Stimulated activated CD8-positive, alpha-beta memory T cell treated with anti-CD3 and anti-CD28 coated beads, Interleukin-15, amount 100 ng/mL, for 4 hours (primary cell): ENCODE measurements around the gene SIK2.

Experiments
- DNase-seq, 2 donors: peaks; one replicate each; pipeline ENCODE4 v3.0.0-alpha.2; 2020; ENCODE audit warnings: low read depth in 2 of 2

SIK2 gene

DNA sequence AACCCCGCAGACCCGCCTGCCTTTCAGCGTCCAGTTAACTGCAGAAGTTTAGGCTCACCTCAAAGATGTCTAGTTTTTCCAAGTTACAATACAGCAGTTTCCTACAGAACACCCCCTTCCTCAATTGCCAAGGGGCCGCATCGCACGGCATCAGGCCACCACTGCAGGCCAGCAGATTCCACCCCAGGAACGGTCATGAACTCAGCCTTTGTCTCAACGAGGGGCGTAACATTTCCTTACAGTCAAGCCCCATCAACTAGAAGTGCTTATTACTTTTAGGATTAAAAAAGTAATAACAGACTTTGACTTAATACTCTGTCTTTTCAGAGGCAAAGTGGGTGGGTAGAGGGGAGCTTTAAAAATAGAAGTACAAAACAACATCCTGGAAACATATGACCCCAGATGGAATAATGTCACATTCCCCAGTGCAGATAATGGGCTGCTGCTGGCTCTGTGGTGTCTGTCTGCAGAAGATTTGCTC lies 127.6 kb downstream of the SIK2 start:
- no peak for DNase-seq

DNA sequence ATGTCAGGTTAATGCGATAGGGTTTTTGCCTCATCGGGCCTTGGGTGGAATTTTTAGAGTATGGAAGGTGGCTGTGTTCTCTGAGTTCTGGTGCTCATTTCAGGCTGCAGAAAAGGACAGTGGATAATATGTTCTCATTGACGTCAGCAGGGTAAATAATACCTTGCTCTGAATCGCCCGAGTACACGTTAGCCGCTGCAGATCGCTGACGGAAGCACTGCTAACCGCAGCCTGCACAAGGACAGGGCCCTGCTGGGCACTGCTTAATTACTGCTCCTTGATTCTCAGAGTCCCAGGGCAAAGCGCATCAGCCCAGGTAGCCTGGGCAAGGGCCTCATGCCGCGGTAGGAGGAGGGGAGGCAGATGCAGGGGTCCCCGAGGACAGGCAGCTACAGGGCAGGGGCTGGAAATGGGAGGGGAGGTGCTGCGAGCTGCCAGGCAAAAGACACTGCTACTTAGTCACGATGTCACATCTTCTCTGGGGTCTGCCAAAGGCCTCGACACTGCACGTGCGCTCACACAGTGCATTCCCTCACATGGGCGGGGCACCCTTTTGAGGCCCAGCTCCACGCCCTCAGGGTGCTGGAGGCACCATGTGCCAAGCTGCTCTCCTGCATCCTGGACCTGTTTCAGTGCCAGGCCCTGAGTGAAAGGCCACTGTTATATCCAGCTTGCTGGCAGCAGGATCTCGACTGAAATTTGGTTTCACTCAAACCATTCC lies 128.8 kb downstream of the SIK2 start:
- DNase-seq = no peak

DNA sequence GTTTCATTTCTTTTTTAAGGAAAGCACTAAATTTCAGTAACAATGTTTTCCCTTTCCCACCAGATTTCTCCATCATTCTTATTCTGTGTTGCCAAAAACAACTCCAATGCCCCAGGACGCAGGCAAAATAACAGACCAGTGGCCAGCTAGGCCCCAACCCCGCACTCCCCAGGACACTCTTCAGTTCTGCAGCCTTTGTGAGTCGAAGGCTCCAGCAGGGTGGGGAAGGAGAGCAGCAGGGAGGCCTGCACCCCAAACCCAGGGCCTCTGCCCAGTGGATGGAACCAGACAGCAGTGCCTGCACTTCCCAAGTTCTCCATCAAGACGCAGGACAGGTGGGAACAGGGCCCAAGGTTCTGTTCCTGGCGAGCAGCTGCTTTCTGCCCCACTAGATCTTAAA lies 129.6 kb downstream of the SIK2 start:
- no peak for DNase-seq

DNA sequence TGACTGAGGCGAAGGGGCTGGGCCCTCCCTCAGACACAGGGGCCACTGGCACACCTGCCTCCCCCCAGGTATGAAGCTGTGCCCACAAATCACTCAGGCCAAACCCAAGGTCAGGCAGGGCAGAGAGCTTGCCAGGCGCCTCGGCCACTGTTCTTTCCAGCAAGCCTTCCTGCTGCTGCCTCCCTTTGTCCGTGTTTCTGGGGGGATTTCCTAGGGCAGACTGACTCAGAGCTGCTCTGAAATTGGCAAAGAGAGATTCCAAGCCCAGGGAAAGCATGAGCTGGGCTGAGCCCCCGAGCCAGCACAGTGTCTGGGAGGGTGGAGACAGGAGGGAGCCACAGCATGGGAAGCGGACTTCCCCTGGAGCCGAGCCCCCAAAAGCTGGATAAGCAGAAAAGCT lies 130.8 kb downstream of the SIK2 start:
- no peak for DNase-seq

DNA sequence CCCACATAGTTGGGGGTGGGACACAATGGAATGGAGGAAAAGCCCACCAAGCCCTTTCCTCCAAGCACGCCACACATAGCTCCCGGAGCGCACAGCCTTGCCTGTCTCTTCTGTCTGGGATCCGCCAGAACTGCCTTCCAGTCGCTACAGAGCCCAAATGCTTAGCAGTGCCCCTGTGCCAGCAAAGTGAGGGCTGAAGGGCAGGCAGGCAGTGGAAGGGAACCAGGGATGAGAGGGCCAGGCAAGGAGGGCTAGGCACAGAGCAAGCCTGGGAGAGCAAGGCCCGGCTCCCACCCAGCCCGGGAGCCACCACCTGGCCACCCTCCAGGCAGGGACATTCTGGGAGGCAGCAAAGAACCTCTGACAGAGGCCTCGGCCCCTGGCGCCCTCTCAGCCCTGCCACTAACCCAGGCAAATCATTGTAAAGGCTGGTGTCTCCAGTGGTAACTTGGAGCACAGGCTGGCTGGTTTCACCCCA lies 131.4 kb downstream of the SIK2 start:
- DNase-seq = no peak

DNA sequence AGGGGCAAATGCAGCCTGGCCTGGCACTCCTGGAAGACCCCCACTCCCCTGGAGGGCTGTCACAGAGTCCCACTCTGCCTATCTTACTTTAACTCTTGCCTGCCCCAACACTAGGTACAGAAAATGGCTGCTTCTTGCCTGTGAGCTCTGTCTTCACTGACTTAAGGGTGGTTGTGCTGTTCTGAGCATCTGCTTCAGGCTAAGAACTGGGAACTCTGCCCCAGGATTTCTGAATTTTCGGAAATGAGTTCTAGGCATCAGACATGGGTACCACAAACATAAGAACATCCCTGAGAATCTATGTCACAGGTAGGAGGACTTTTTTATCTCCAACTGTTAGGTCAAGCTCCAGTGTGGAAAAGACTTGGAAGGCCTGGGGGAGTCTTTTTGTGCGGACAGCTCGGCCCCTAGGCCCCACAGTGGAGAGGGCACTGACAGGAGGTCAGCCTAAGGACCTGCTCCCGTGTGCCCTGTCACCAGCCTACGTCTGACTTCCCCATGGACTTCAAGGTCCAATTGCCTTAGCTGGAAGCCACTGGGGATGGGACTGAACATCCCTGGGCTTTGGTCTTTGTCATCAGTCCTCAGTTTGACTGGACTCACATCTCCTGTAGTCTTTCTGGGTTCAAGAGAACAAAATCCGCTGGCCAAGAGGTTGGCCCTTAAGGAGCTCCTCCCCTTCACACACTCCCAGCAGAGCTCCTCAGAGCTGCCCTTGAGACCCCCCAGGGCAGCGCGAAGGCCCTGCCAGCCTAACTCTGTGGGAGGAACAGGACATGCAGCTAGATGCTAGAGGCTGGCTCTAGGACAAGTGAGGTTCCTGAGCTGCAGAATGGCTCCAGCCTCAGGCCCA lies 132.1 kb downstream of the SIK2 start:
- DNase-seq = no peak

DNA sequence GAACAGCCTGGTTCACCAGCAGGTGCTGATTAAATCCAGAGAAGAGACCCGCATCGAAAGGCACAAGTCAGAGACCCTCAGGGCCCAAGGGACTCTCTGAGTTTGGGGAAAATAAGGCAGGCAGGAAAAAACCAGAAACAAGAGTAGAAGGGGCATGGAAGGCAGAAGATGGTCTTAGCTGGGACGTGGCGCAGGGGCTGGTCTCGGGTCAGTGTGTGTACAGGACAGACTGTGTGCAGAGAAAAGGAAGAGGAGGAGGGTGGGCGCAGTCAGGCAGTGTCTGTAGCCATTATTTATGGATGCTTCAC lies 132.7 kb downstream of the SIK2 start:
- no peak for DNase-seq

DNA sequence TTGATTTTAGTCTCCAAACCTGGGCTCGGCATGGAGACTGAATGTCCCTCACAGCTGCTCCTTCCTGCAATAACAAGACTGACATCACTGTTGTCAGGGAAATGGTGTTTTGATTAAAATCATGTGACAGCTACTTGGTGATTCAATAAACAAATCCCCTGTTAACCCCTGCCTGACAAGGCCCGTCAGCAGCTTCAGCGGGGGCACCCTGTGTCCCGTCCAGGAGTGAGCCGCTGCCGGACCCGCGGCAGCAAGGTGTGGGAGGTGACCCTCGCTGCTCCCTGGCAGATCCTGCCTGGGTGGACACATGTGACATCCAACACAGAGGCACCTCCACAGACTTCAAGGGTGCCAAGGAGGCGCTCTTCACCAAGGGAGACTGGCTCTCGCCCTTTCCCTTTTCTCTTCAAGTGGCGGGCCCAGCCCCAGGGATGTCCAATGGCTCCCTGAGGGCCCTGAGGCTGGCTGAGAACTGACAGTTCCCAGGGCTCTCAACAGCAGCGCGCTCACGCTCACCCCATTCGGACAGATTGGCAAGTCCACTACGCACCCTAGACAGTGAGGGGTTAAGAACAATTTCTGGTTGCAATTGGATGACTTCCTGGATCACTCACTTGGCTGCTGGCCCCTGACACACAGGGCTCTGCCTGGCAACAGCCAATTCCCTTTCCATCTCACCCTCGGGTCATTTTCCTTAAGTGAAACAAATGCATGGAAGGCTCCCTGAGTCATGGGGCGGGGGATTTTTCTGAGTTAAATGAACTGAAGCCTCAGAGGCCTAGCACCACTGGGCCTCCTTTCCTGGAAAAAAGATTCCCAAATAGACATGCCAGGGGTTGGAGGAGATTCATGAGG lies 133.2 kb downstream of the SIK2 start:
- no peak for DNase-seq

DNA sequence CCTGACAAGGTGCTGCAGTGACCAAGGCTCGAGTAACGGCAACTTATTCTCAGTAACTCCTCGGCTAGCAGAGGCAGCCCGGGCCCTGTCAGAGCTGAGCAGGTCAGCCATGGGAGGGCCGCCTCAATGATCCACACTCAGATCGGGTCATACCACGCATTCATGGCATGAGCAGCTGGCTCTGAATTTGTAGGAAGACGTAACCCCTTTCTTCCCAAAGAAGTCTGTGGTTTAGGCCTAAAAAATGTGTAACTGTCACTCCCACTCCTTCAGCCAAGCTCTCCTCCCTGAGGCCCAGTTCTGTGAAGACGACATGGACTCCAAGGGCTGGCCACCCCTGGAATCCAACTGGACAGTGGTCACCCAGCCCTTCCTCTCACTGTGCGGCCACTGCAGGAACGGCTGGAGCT lies 133.9 kb downstream of the SIK2 start:
- no peak for DNase-seq

DNA sequence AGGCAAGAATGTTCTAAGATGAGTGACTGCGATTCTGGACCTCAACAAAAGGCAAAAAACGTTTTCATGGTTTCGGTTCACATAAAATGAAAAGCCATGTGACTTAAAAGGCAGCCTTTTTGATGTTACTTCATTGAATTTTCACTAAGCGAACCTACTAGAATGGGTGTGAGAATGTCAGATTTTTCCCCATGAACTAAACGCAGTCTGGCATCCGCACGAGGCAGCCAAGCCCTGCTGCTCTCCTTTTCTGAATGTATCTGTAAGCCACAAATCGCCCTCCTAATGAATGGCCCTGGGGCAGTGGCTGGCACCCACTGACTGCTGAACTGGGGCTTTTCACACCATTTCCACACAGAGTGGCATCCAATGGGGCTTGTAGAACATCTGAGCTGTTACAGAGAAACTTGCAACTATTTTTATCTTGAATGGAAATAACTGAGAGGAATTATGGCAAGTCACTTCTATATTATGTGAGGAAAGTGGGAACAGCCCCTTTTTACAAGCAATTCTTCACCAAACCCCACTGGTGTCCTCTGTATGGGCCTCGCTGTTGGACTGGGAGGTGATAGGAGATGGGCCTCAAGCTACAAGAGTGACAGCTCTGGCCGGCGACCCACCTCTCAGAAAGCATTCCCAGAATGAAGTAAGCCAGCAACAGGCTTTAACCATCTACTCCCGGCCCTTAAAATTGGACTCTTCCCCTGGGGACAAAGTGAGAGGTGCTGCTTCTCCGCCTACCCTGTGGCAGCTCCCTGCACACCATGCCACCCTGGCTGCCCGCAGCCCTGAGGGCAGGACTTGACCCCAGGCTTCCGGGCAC lies 134.6 kb downstream of the SIK2 start:
- DNase-seq = no peak

DNA sequence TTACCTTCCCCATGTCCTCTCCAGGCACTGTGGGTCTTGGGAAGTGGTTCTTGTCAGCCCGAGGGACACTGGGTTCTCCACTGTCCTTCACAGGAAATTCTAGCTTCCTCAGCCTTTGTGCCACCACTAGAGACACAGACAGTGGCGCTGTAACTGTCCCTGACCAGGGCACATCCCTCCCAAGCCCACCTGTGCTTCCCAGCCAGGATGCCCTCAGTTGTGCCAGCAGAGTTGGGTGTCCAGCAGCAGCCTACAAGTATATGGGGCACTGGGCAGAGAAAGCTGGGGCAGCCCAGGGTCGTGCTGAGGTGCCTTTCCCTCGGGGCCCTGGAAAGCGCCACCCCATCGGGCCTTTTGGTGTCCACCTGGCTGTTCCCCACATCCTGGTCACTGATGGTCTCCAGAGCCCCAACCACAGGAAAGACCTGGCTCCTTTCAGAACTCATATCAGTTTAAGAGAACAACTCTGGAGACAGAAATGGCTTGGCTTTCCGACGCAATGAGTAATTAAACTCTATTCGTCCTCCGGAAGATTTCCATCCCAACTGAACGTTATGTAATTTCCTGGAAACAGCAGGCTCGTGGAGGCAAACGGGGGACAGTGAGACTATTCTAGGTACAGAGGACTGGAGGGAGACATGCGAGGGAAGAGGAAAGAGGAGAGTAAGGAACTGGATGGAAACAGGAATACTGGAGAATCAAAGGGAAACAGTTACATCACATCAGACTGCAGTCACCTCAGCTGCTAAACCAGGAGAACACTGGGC lies 135.4 kb downstream of the SIK2 start:
- no peak for DNase-seq

DNA sequence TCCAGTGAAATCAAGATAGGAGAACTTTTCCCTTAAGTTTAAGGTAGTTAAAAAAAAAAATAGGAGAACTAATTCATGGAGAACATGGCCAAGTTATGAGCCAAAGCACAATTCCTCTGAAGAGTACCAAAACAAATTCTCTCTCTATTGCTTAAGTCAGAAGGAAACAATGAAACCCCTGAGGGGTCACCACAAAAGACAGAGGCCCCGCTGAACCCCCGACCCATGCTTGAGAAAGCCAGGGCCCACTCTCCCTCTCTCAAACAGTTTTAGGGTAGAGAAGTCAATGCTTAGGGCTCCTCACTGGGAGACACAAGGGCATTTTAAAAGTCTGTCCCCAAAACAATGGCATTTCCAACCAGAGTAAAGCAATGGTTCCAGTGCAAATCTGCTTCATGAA lies 137.1 kb downstream of the SIK2 start:
- DNase-seq = no peak

DNA sequence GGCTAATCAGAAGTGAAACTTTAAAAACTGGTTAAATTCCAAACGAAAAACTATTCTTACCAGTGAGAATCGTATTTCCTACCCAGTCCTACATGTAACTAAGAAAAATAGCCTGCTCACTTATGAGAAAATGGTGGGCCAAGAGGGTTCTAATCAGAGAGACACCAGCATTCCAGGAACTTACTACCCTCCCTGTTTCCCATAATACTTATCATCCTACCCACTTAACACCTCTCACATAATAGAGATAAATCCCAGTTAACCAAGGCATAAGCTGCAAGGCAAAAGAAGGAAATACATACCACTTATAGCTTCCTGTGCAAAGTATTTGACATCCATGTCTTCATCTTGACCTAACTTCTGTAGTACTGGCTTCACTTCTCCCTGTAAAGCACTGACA lies 139.5 kb downstream of the SIK2 start:
- DNase-seq = no peak

DNA sequence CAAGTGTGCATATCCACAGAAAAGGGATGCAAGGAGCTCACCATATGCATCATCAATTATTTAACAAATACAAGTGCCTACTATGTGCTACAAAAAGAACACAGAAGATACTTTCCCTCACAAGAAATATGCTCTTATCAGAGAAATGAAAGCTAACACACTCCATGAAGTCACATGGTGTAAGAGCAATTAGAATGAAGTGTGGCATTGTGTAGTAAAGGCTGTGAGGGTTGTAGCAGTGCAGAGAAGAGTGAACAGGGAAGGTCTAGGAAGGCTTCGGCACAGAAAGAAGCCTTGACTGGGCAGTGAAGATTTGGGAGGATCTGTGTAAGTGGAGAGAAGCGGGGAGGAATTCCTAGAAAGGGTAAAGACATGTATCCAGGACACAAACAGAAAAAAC lies 141.5 kb downstream of the SIK2 start:
- no peak for DNase-seq

DNA sequence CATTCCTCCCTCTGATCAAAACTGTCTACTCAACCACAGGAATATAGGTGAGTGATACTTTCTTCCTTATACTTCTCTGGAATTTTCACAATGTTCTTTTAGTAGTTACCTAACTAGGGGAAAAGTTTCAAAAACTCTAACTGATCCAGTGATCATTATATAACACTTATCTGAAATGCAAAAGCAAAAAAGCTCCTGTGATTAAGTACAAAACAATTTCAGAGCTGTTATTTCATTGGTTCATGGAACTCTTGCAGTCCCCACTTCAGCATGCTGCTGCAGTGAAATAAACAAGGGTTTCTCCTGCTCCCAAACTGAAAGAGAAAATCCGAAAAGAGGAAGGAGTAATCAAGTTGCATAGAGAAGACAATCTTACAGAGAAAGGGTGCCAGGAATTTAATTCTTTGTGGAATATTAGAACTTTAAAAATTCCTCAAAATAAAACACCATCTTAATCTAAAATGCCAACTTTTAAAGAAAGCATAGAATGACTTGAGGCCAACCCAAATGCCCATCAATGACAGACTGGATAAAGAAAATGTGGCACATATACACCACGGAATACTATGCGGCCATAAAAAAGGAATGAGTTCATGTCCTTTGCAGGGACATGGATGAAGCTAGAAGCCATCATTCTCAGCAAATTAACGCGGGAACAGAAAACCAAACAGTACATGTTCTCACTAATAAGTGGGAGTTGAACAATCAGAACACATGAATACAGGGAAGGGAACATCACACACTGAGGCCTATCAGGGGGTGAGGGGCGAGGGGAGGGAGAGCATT lies 143.7 kb downstream of the SIK2 start:
- DNase-seq = no peak

DNA sequence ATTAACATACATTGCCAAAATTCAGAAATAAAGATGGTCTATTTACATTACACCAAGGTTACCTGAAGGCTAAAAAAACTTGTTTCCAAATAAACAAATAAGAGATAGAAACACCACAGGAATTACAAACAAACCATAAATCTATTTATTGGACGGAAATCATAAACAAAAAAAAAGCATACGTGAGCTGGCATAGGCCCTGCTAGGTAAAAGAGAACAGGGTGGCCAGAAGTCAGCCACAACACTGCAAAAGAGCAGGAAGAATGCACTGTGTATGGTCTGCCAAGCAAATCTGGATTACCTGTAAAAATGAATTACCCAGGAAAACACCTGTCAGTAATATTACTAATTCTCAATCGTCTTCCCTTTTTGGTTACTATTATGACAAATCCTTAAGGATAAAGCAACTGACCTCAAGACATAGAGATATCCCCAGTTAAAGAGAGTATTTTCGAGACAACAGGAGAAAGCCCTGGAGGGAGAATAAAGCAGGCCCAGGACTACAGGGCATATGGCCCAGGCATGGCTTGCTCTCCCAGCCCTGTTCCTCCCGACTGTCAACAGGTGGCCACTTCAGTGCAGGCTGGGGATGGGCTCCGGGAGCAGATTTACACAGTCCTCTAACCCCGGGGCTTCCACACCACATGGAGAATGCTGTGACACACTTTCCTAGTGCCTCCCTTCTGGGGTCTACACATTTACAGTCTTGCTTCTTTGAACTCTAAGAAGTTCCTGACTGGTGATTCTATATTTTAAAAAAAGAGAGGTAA lies 146.0 kb downstream of the SIK2 start:
- no peak for DNase-seq

DNA sequence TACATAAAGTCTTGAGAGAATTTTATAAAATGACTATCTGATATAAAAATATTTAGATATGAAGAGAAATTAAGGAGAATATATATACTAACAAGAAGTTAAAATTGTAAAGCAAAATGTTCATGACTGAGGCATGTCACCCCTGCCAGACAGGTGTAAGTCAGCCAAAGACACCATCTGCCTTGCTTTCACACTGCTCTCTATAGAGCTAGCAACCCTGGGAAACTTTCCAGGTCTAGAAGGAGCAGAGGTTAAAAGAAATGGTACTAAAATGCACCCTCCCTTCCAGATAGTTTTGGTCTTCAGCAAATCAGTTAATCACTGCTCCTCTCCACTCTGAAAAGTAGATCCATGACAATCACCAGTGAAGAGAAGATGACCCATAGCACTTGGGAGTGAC lies 147.4 kb downstream of the SIK2 start:
- no peak for DNase-seq

DNA sequence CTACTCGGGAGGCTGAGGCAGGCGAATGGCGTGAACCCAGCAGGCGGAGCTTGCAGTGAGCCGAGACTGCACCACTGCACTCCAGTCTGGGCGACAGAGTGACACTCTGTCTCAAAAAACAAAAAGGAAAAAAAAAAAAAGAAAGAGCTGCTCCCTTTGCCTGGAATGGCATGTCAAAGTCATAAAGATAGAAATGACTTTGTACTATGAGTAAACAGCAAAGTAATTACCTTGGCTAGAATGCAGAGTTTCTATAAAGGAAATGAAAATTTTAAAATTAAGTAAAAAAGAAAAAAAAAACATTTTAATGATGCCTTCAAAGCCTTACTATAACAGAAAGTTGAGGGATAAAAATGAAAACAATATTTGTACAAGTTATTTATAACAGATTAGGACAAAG lies 153.8 kb downstream of the SIK2 start:
- DNase-seq = no peak

DNA sequence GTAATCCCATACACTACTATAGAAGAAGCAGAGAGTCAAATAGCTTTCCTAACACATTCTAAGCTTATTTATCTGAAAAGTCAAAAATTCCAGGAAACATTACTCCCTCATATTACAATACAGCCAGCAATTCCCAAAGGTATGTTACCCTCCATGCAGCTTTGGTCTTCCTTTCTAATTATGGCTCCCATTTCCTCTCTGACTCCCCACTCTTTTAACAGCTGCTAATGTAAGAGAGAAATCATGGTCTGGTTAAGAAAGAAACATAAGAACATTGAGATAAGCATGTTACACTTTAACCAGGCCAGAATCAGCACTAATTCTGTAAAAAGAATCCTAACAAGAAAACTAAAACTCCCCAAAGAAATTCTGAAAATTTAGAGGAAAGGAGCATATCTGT lies 157.1 kb downstream of the SIK2 start:
- no peak for DNase-seq
